Measurements from ENCODE around the gene RUNX2. TPM values are rescaled to one million over a fixed set of nuclear protein-coding genes. Genes with fewer than 3 reads are reported as not detected.

The RUNX2 gene
- polyA plus RNA-seq, 1 donor (not counting 4 experiments of a cell fraction or from before 2014, with no cell fraction given), result 1.4 TPM

GRCh38 chr6:45297320-45297719, 30.8 kb upstream of the RUNX2 start:
- no peak overlapping the region for H3K27ac ChIP-seq (ENCODE audit: control insufficient read depth, insufficient read depth, low read length)
- no peak for TF ChIP-seq EZH2 (IDR thresholded peaks at IDR 0.05; ENCODE audit: low read length)
- no peak for TF ChIP-seq CTCF (optimal IDR thresholded peaks at IDR 0.05 in 1 of 3, IDR thresholded peaks at IDR 0.05 in 1 of 3, conservative IDR thresholded peaks at IDR 0.05 in 1 of 3; ENCODE audit: extremely low read depth in 1 of 3, insufficient read depth in 2 of 3, low read length in 3 of 3)
- no peaks in the 10 kb centered on the region for H3K27me3 ChIP-seq (ENCODE audit: control insufficient read depth, extremely low read depth, insufficient read depth, low read length)
- H3K79me2 ChIP-seq (ENCODE audit: control insufficient read depth, insufficient read depth, low read length), result no peaks in the 10 kb centered on the region
- H3K9me3 ChIP-seq (ENCODE audit: control insufficient read depth, low read depth, low read length), result no peaks in the 10 kb centered on the region
- no peaks in the 10 kb centered on the region for H3K36me3 ChIP-seq (ENCODE audit: control insufficient read depth in 2 of 2, extremely low read depth in 1 of 2, insufficient read depth in 2 of 2, low read length in 2 of 2)
- no peaks in the 10 kb centered on the region for H3K9me1 ChIP-seq (ENCODE audit: control insufficient read depth, extremely low read depth, insufficient read depth, low read length)
- FAIRE-seq, result no peak
- H3K4me3 ChIP-seq (ENCODE audit: control insufficient read depth in 2 of 3, extremely low read depth in 1 of 3, insufficient read depth in 2 of 3, low read depth in 1 of 3, low read length in 3 of 3), result no peak overlapping the region
- no peak for DNase-seq (ENCODE audit: low read depth, low spot score)
- no peak overlapping the region for H3K4me2 ChIP-seq (ENCODE audit: control insufficient read depth, extremely low read depth, insufficient read depth, low read depth, low read length)
- dilution Hi-C loops (cut with MboI; ENCODE audit: extremely low pct_ligation_motif_present, low sequenced_read_pairs), result no loop called here
- H3K4me1 ChIP-seq (ENCODE audit: control insufficient read depth, extremely low read depth, insufficient read depth, low read length), result no peaks in the 10 kb centered on the region
- no peak overlapping the region for H2AFZ ChIP-seq (ENCODE audit: control insufficient read depth, low read length)
- no peak overlapping the region for H3K9ac ChIP-seq (ENCODE audit: control insufficient read depth, extremely low read depth, insufficient read depth, low read length)
- no peaks in the 10 kb centered on the region for H4K20me1 ChIP-seq (ENCODE audit: control insufficient read depth, extremely low read depth, insufficient read depth, low read length)

- no peaks in the 10 kb centered on the region for H3K9me3 ChIP-seq (ENCODE audit: control insufficient read depth, low read depth, low read length)
- DNase-seq (ENCODE audit: low read depth, low spot score) (no peak), FAIRE-seq (no peak)
- no peaks in the 10 kb centered on the region for H3K79me2 ChIP-seq (ENCODE audit: control insufficient read depth, insufficient read depth, low read length)
- H4K20me1 ChIP-seq (ENCODE audit: control insufficient read depth, extremely low read depth, insufficient read depth, low read length), result no peaks in the 10 kb centered on the region
- H3K4me2 ChIP-seq (ENCODE audit: control insufficient read depth, extremely low read depth, insufficient read depth, low read depth, low read length), result no peak overlapping the region
- no peak overlapping the region for H3K27ac ChIP-seq (ENCODE audit: control insufficient read depth, insufficient read depth, low read length)
- H3K36me3 ChIP-seq (ENCODE audit: control insufficient read depth in 2 of 2, extremely low read depth in 1 of 2, insufficient read depth in 2 of 2, low read length in 2 of 2), result no peaks in the 10 kb centered on the region
- H3K9ac ChIP-seq (ENCODE audit: control insufficient read depth, extremely low read depth, insufficient read depth, low read length), result no peak overlapping the region
- no peaks in the 10 kb centered on the region for H3K9me1 ChIP-seq (ENCODE audit: control insufficient read depth, extremely low read depth, insufficient read depth, low read length)
- no peak overlapping the region for H3K4me3 ChIP-seq (ENCODE audit: control insufficient read depth in 2 of 3, extremely low read depth in 1 of 3, insufficient read depth in 2 of 3, low read depth in 1 of 3, low read length in 3 of 3)
- TF ChIP-seq CTCF (optimal IDR thresholded peaks at IDR 0.05 in 1 of 3, IDR thresholded peaks at IDR 0.05 in 1 of 3, conservative IDR thresholded peaks at IDR 0.05 in 1 of 3; ENCODE audit: extremely low read depth in 1 of 3, insufficient read depth in 2 of 3, low read length in 3 of 3) (no peak), EZH2 (IDR thresholded peaks at IDR 0.05; ENCODE audit: low read length) (no peak)
- H2AFZ ChIP-seq (ENCODE audit: control insufficient read depth, low read length), result no peak overlapping the region
- no peaks in the 10 kb centered on the region for H3K4me1 ChIP-seq (ENCODE audit: control insufficient read depth, extremely low read depth, insufficient read depth, low read length)
- dilution Hi-C loops (cut with MboI; ENCODE audit: extremely low pct_ligation_motif_present, low sequenced_read_pairs), result no loop called here
- no peaks in the 10 kb centered on the region for H3K27me3 ChIP-seq (ENCODE audit: control insufficient read depth, extremely low read depth, insufficient read depth, low read length)
Observed at GRCh38 chr6:45299096-45299581, 29.0 kb upstream of the RUNX2 start.
